Measurements from ENCODE around the gene ZDHHC11.
"Not testable (repeated sequence)": the region's sequence is repeated elsewhere in the genome, so short reads cannot be mapped to it uniquely, and the experiment has no call there.

ZDHHC11 gene

GRCh38 chr5:878677-879076, 27.9 kb upstream of the ZDHHC11 start:
- not testable (repeated sequence) for DNase-seq

GRCh38 chr5:878125-878524, 27.3 kb upstream of the ZDHHC11 start:
- DNase-seq: no peak

- DNase-seq: no peak
Measured at GRCh38 chr5:876398-877365, 25.9 kb upstream of the ZDHHC11 start.

- DNase-seq: no peak
Measured at GRCh38 chr5:875931-876330, 25.1 kb upstream of the ZDHHC11 start.

GRCh38 chr5:873328-873727, 22.5 kb upstream of the ZDHHC11 start:
- no peak for DNase-seq

GRCh38 chr5:872301-872700, 21.5 kb upstream of the ZDHHC11 start:
- no peak for DNase-seq

GRCh38 chr5:871596-872298, 21.0 kb upstream of the ZDHHC11 start:
- DNase-seq: no peak

- no peak for DNase-seq
Measured at GRCh38 chr5:870956-871355, 20.2 kb upstream of the ZDHHC11 start.

GRCh38 chr5:868428-869135, 17.8 kb upstream of the ZDHHC11 start:
- no peak for DNase-seq

- no peak for DNase-seq
Measured at GRCh38 chr5:867300-867870, 16.6 kb upstream of the ZDHHC11 start.

GRCh38 chr5:865771-866170, 15.0 kb upstream of the ZDHHC11 start:
- no peak for DNase-seq

- no peak for DNase-seq
Measured at GRCh38 chr5:865168-865521, 14.4 kb upstream of the ZDHHC11 start.

- no peak for DNase-seq
Measured at GRCh38 chr5:864492-865167, 13.8 kb upstream of the ZDHHC11 start.

- DNase-seq: no peak
Measured at GRCh38 chr5:863244-863805, 12.5 kb upstream of the ZDHHC11 start.

GRCh38 chr5:862367-863243, 11.8 kb upstream of the ZDHHC11 start:
- DNase-seq: no peak

GRCh38 chr5:861442-862366, 10.9 kb upstream of the ZDHHC11 start:
- no peak for DNase-seq

- DNase-seq: no peak
Measured at GRCh38 chr5:860506-861150, 9.8 kb upstream of the ZDHHC11 start.

GRCh38 chr5:859798-860296, 9.1 kb upstream of the ZDHHC11 start:
- no peak for DNase-seq

GRCh38 chr5:859391-859790, 8.6 kb upstream of the ZDHHC11 start:
- no peak for DNase-seq
